WTC11 (cell line): ENCODE measurements around the gene ZNF586.

ENCODE experiments used
- GTF2I ChIP-seq: fragments of 250-450 bp; sonication (Bioruptor Pico); conservative IDR thresholded peaks from 2 replicates; pipeline ENCODE4 v1.4.0; 2021; ENCODE audit warnings: mild to moderate bottlenecking
- TEAD4 ChIP-seq: sonication (generic); formaldehyde crosslinking; IDR thresholded peaks from 2 replicates; pipeline ENCODE4 v1.8.0; 2022; ENCODE audit warnings: mild to moderate bottlenecking, missing genetic modification reagents
- TF ChIP-seq, protein P1 (sequence below): fragments of 200-600 bp; IDR thresholded peaks from 2 replicates; pipeline ENCODE4 v1.8.0; 2022; ENCODE audit warnings: antibody characterized with exemption
- TF ChIP-seq, protein P2 (sequence below): sonication (generic); formaldehyde crosslinking; conservative IDR thresholded peaks from 2 replicates; pipeline ENCODE4 v1.8.1; 2022; ENCODE audit warnings: mild to moderate bottlenecking, missing genetic modification reagents

DNA sequence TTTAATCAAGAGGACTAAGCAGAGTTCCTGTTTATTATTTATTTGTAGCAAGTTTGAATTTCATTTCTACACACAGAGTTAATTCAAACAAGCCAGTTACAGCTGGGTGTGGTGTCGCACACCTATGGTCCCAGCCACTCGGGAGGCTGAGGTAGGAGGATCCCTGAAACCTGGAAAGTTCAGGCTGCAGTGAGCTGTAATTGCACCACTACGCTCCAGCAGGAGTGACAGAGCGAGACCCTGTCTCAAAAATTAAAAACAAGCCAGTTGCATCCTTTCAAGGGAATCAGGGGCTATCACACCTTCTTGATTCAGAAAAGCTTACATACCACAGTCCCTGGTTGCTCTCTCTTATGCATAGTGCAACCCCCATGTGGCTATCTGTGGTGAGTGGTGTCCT lies 19.8 kb downstream of the ZNF586 start:
- TF ChIP-seq, protein P1, sequence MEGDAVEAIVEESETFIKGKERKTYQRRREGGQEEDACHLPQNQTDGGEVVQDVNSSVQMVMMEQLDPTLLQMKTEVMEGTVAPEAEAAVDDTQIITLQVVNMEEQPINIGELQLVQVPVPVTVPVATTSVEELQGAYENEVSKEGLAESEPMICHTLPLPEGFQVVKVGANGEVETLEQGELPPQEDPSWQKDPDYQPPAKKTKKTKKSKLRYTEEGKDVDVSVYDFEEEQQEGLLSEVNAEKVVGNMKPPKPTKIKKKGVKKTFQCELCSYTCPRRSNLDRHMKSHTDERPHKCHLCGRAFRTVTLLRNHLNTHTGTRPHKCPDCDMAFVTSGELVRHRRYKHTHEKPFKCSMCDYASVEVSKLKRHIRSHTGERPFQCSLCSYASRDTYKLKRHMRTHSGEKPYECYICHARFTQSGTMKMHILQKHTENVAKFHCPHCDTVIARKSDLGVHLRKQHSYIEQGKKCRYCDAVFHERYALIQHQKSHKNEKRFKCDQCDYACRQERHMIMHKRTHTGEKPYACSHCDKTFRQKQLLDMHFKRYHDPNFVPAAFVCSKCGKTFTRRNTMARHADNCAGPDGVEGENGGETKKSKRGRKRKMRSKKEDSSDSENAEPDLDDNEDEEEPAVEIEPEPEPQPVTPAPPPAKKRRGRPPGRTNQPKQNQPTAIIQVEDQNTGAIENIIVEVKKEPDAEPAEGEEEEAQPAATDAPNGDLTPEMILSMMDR, result no peak
- TF ChIP-seq TEAD4 (CRISPR knock-in tag), result no peak
- TF ChIP-seq, protein P2, sequence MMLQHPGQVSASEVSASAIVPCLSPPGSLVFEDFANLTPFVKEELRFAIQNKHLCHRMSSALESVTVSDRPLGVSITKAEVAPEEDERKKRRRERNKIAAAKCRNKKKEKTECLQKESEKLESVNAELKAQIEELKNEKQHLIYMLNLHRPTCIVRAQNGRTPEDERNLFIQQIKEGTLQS, result no peak
- no peak for TF ChIP-seq GTF2I
